Activated naive CD8-positive, alpha-beta T cell (primary cell): ENCODE measurements around the gene CFAP97.
A peak's percentile ranks its signal among the peaks of the same experiment; 100 is the strongest.

Source experiments
- H3K27ac Mint-ChIP-seq: one replicate; pipeline ENCODE4 v1.8.0; 2021; ENCODE audit warnings: mixed read lengths
- H3K27me3 Mint-ChIP-seq: one replicate; pipeline ENCODE4 v1.8.0; 2021; ENCODE audit warnings: mixed read lengths
- H3K36me3 Mint-ChIP-seq: one replicate; pipeline ENCODE4 v1.8.0; 2021; ENCODE audit warnings: mixed read lengths
- H3K4me1 Mint-ChIP-seq: one replicate; pipeline ENCODE4 v1.8.0; 2021; ENCODE audit warnings: low read depth, mixed read lengths
- H3K4me3 Mint-ChIP-seq: one replicate; pipeline ENCODE4 v1.8.0; 2021; ENCODE audit warnings: mild to moderate bottlenecking, mixed read lengths
- H3K9me3 Mint-ChIP-seq: one replicate; pipeline ENCODE4 v1.8.0; 2021; ENCODE audit warnings: low read depth, mixed read lengths

CFAP97 gene

DNA sequence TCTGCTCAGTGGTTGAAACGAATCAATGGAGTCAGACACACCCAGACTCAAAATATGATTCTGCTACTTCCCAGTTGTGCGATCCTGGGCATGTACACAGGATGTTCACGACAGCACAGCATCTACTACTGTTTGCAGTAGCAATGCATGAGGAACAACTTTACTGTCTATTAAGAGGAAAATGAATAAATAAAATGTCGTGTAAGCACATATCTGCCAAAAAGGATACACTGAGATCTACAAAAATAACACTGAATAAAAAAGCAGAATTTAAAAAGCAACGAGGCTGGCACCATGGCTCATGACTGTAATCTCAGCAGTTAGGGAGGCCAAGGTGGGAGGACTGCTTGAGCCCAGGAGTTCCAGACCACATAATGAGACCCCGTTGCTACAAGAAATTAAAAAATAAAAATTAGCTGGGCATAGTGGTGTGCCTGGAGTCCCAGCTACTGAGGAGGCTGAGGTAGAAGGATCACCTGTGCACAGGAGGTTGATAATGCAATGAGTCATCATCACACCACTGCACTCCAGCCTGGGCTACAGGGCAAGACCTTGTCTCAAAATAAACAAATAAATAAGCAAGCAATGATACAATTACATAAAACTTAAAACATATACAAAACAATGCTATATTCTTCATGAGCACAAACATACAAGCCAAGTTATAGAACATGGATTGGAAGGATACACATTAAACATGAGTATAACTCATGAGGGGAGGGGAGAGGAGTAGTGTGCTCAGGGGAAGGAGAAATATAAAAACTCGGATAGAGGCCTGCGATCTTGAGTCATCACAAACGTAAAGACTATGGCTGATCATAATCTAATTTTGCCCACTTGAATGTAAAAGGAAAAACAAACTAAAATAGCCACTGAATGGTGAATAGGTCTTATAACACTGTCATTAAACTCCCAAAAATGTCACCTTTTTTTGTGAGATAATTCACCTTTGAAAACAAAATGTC is 8.6 kb downstream of the CFAP97 start:
- H3K27me3 Mint-ChIP-seq, result no peaks in the 10 kb centered on the region
- peaks cover 31% of the 10 kb centered on the region for H3K4me1 Mint-ChIP-seq
- H3K9me3 Mint-ChIP-seq, result no peaks in the 10 kb centered on the region
- H3K27ac Mint-ChIP-seq, result no peak overlapping the region
- peaks cover 5% of the 10 kb centered on the region for H3K36me3 Mint-ChIP-seq
- no peak overlapping the region for H3K4me3 Mint-ChIP-seq

DNA sequence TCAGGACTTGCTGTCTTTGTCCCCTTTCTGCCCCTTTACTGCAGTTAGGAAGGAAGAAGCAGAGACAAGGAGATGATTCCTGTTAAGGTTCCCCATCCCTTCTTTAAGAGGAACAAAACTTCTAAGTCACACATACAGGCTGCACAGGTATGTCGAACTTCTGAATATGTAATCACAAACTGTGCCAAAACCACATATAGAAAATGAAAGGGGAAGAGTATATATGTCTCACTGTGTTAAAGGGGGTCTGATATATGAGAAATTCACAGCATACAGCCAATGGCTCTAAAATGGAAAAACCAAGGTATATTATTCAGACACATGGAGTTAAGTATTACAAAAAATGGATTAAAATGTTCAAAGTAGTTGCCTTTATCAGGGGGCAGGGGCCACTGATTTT is 11.7 kb downstream of the CFAP97 start:
- no peak overlapping the region for H3K4me3 Mint-ChIP-seq
- peaks cover 12% of the 10 kb centered on the region for H3K36me3 Mint-ChIP-seq
- no peaks in the 10 kb centered on the region for H3K9me3 Mint-ChIP-seq
- no peaks in the 10 kb centered on the region for H3K27me3 Mint-ChIP-seq
- H3K27ac Mint-ChIP-seq, result no peak overlapping the region
- peaks cover 42% of the 10 kb centered on the region for H3K4me1 Mint-ChIP-seq

DNA sequence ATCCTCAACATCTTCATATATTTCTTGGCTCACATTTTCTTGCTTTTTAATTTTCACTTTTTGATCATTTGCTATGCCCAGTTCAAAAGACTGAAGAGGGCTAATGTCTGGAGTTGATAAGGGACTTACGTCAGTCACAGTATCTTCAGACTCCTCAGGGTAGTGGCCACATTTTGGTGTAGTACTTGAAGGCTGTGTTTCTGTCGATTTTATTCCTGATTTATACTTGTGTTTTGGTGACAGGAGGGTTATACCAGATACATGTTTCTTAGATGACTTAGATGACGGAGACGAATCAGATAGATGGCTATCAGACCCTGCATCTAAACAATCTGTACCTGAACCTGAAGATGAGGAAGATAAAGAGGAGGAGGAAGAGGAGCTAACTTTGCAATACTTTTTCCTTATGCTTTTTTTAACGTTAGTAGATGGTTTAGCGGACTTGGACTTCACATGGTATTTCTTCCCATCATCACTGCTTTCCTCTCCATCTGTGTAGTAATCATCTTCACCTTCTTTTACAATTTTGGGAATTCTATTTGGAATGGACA is 13.4 kb downstream of the CFAP97 start:
- Mint-ChIP-seq H3K36me3 (peaks cover 10% of the 10 kb centered on the region), H3K4me1 (peaks cover 45% of the 10 kb centered on the region), H3K27me3 (no peaks in the 10 kb centered on the region), H3K27ac (peak overlapping the region; percentile 7), H3K4me3 (peak overlapping the region; percentile 50), H3K9me3 (no peaks in the 10 kb centered on the region)

DNA sequence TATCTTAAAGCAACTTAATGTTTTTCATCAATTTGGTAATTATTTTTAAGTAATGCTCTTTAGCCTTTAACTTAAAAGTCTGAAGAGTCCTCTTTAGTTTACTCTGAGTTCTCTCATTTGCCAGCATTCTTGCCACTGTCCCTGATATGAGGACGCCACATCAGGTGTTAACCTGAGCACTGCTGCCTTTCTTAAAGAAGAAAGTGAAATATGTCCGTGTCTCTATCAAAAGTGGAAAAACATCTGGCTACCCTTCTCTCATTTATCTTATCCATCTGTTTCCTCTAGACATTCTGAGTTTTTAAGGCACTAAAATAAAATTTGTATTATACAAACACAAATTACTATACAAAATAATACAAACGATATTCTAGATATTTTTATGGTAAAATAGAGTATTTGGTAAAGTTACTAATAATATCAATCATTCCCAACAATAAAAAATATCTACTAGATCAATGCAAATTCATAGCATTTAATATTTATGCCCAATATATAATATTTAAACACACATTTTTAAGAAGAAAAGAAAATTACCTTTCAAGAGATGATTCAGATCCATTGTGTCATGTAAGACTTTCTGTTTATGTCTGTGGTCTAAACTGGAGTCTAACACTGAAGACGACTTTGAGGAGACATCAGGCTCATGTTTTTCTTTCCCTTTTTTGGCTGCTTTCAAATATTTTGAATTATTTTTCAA is 14.0 kb downstream of the CFAP97 start:
- Mint-ChIP-seq H3K9me3 (no peaks in the 10 kb centered on the region), H3K4me3 (peak overlapping the region; percentile 50), H3K27me3 (no peaks in the 10 kb centered on the region), H3K36me3 (peaks cover 10% of the 10 kb centered on the region), H3K4me1 (peaks cover 44% of the 10 kb centered on the region), H3K27ac (peak overlapping the region; percentile 7)

DNA sequence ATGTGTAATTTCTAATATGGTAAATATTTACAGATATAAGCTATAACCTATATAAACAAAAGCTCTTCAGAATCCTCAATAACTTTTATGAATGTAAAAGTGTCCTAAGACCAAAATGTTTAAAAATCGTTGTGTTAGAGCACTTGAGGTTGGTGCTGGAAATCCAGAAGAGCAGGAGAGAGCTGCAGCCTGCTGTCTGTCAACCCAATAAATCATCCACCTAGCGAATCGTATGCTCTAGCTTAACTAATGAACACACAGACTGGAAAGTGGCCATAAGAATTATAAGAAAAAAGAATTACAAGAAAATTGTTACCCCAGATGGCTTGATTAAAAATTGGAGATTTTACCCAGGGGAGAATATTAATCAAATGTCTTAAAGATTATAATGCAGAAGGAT is 17.0 kb downstream of the CFAP97 start:
- Mint-ChIP-seq H3K4me3 (no peak overlapping the region), H3K36me3 (peaks cover 10% of the 10 kb centered on the region), H3K4me1 (peaks cover 48% of the 10 kb centered on the region), H3K27ac (no peak overlapping the region), H3K27me3 (no peaks in the 10 kb centered on the region), H3K9me3 (no peaks in the 10 kb centered on the region)

DNA sequence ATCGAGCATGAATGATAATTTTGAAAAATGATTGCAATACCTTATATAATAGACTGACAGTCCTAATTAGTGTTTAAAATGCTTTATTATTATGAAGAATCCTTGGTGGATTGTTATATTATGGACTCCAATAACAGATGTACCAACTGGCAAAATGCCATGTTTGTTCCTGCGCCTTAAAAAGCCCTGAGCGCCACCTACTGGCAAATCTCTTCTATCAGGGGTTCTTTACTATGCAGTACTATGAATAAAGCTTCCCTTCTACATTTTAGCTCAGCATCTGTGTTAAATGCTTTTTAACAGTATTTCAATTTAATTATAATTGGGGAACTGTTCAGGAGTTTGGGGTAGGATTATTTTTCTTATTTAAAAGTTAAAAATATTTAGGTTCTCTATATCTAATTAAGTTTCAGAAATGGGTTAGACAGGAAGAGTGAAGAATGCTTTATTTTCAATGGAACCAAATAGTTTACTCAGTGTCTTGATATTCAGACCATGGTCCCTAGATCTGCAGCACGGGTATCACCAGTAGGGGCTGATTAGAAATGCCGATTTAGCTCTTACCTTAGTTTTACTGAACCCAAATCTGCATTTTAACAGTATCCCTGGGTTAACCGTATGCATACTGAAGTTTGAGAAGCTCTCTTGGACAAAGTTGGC is 20.0 kb downstream of the CFAP97 start:
- H3K4me1 Mint-ChIP-seq, result peaks cover 48% of the 10 kb centered on the region

DNA sequence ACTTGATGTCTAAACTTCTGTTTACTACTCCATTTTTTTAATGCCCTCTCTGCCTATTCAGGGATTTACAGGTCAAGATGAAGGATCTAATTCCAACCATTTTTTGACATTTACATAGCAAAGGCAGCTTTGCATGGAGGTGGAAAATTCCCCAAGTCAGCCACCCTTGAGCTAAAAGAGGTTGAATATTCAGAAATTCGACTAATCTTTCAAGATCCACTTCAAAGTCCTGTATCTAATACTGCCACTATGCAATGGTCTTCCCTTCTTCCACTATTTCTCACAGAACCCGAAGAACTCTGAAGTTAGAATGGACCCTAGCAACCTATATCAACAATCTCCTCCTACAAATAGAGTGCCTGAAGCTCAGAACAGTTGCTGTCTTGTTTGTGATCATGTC is 21.6 kb downstream of the CFAP97 start:
- Mint-ChIP-seq H3K27me3 (no peaks in the 10 kb centered on the region), H3K4me1 (peaks cover 45% of the 10 kb centered on the region), H3K4me3 (no peak overlapping the region), H3K27ac (no peak overlapping the region), H3K36me3 (no peaks in the 10 kb centered on the region), H3K9me3 (no peaks in the 10 kb centered on the region)

More for the DNA sequence above, 20.0 kb downstream of the CFAP97 start:
- Mint-ChIP-seq H3K4me3 (no peak overlapping the region), H3K36me3 (peaks cover 3% of the 10 kb centered on the region), H3K9me3 (no peaks in the 10 kb centered on the region), H3K27ac (no peak overlapping the region), H3K27me3 (no peaks in the 10 kb centered on the region)

DNA sequence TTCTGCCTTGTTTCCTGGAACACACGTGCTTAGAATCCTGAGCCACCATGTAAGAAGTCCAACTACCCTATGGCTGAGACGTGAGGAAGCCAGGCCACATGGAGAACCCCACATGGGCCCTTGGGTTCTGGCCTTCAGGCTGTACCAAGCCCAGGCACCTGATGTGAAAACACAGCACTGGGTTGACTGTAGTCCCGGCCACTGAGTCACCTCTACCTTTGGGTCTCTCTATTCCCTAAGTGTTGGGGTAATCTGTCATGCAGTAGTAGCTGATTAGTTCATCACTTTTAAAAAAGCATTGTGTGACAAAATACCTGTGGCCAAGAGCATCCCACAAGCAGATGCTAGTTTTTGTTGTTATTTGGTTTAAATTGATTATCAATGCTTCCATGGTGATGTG is 24.3 kb downstream of the CFAP97 start:
- Mint-ChIP-seq H3K4me1 (peaks cover 30% of the 10 kb centered on the region), H3K9me3 (no peaks in the 10 kb centered on the region), H3K4me3 (no peak overlapping the region), H3K27me3 (no peaks in the 10 kb centered on the region), H3K27ac (no peak overlapping the region), H3K36me3 (peaks cover 10% of the 10 kb centered on the region)

DNA sequence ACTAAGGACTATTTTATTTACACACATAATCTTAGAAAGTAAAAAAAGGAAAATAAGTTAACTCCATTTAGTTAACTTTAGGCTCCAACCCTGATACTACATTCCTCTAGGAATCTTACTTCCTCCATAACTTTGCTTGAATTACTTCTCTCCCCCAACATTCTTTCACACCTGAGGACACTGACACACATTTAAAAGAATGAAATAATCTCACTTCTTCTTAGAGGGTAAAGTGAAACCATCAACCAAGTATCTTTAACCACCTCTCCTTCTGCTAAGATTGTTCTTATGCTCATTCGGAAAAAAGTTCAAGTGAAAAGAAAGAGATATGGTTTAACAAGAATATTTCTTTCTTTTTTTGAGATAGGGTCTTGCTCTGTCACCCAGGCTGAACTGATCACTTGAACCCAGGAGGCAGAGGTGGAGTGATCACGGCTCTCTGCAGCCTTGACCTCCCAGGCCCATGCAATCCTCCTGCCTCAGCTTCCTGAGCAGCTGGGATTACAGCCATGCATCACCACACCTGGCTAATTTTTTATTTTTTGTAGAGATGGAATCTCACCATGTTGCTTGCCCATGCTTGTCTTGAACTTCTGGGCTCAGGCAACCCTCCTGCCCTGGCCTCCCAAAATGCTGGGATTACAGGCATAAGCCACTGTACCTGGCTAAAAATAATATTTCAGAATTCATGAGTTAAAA is 32.3 kb downstream of the CFAP97 start:
- H3K27me3 Mint-ChIP-seq, result peaks cover 2% of the 10 kb centered on the region
- H3K4me3 Mint-ChIP-seq, result no peak overlapping the region
- H3K36me3 Mint-ChIP-seq, result peaks cover 37% of the 10 kb centered on the region
- H3K27ac Mint-ChIP-seq, result no peak overlapping the region
- H3K9me3 Mint-ChIP-seq, result no peaks in the 10 kb centered on the region
- H3K4me1 Mint-ChIP-seq, result peaks cover 6% of the 10 kb centered on the region

DNA sequence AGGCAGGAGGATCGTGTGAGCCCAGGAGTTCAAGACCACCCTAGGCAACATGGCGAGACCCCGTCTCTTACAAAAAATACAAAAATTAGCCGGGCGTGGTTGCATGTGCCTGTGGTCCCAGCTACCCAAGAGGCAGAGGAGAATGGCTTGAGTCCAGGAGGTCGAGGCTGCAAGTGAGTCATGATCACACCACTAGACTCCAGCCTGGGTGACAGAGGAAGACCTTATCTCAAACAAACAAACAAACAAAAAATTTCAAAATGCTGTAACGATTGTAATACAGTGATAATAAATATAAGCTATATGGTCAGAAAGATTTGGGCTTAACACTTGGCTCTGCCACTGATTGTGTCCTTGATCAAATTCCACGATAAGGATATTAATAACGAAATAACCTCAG is 36.6 kb downstream of the CFAP97 start:
- Mint-ChIP-seq H3K4me1 (peaks cover 23% of the 10 kb centered on the region), H3K36me3 (peaks cover 34% of the 10 kb centered on the region), H3K9me3 (no peaks in the 10 kb centered on the region), H3K27ac (no peak overlapping the region), H3K27me3 (peaks cover 2% of the 10 kb centered on the region), H3K4me3 (no peak overlapping the region)

DNA sequence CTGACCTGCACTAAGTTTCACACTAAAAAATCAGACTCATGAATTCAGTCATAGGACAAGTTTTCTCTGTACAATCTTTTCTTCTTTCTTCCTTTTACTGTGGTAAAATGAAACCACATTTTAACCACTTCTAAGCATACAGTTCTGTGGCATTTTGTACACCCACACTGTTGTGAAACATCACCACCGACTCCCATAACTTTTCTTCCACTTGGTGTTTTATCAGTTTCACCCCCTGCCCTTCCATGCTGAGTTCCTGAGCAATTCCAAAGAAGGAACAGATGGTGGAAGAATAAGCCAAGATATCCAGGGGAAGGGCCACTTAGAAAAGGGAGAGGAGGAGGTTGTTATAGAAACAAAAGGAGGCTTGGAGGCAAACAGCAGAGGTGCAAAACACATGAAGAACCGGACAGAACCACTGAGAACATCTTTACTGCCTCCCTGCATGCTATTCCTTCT is 38.2 kb downstream of the CFAP97 start:
- Mint-ChIP-seq H3K4me1 (peaks cover 21% of the 10 kb centered on the region), H3K9me3 (no peaks in the 10 kb centered on the region), H3K4me3 (peak overlapping the region; percentile 41), H3K36me3 (peaks cover 38% of the 10 kb centered on the region), H3K27ac (peak overlapping the region; percentile 18), H3K27me3 (peaks cover 2% of the 10 kb centered on the region)

DNA sequence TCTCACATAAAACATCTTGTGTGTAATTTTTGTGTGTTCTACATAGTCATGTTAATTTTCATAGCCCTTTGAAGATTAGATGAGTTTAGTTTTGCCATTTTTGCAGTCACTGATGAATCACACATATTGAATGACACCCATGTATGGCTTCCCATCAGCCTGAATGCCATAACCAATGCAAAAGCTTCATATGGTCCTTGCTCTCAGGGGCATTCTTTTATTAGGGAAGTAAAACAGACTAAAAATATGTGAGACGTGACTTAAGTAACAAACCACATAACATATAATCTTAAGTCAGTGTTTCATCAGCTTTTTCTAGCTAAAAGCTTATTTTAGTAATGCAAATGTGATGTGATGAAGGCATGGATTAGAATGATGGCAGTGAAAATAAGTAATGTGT is 52.5 kb downstream of the CFAP97 start:
- Mint-ChIP-seq H3K27me3 (no peaks in the 10 kb centered on the region), H3K27ac (no peak overlapping the region), H3K9me3 (no peaks in the 10 kb centered on the region), H3K36me3 (peaks cover 19% of the 10 kb centered on the region), H3K4me3 (no peak overlapping the region), H3K4me1 (no peaks in the 10 kb centered on the region)

DNA sequence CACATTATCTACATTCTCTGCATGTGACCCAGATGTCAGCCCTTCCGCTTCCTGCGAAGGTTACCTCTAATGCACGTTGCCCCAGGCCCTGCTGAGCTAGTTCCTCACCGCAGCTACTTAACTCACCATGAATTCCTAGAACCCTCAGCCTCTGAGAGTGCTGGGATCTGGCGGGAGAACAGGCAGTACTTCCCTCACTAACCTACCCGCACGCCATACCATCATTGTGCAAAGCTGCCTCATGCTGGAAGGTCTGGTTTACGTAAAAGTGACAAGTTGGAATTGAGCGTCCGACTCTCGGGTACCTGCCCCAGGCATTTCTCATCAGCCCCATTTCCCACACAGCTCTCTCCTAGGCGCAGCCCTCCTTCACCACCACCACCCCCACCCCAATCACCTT is 54.4 kb downstream of the CFAP97 start:
- Mint-ChIP-seq H3K27ac (no peak overlapping the region), H3K4me1 (peaks cover 7% of the 10 kb centered on the region), H3K9me3 (no peaks in the 10 kb centered on the region), H3K4me3 (no peak overlapping the region), H3K36me3 (peaks cover 14% of the 10 kb centered on the region), H3K27me3 (no peaks in the 10 kb centered on the region)

DNA sequence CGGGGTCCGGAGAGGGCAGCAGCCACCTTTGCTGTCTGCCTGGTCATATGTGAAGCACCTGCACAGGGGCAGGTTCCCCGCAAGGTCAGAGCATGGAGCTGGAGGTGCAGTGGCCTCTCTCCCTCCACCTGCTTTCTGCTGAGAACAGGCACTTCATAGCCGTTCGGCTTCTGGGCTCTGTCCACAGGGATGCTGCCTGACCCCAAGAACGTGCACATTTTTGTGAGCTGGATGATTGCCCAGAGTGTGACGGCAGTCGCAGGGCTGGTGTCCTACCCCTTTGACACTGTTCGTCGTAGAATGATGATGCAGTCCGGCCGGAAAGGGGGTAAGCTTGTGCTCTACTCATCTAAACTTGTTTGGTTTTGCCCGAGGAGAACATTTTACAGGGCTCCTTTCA is 58.2 kb downstream of the CFAP97 start:
- H3K9me3 Mint-ChIP-seq, result no peaks in the 10 kb centered on the region
- H3K4me1 Mint-ChIP-seq, result peaks cover 18% of the 10 kb centered on the region
- no peak overlapping the region for H3K27ac Mint-ChIP-seq
- no peaks in the 10 kb centered on the region for H3K27me3 Mint-ChIP-seq
- H3K4me3 Mint-ChIP-seq, result no peak overlapping the region
- peaks cover 2% of the 10 kb centered on the region for H3K36me3 Mint-ChIP-seq
